IPS-11a (cell line): ENCODE measurements around the gene APBB2.
"Not testable (repeated sequence)": the region's sequence is repeated elsewhere in the genome, so short reads cannot be mapped to it uniquely, and the experiment has no call there.

Experiments
- H3K4me3 ChIP-seq: one replicate; pipeline ENCODE4 v1.5.1; 2013; ENCODE audit warnings: low read depth, low read length, control low read depth

The APBB2 gene

GRCh38 chr4:41160012-41160789 is 54.1 kb downstream of the APBB2 start:
- H3K4me3 ChIP-seq = no peak overlapping the region

GRCh38 chr4:41158756-41159155 is 55.6 kb downstream of the APBB2 start:
- no peak overlapping the region for H3K4me3 ChIP-seq

- H3K4me3 ChIP-seq = no peak overlapping the region
Observed at GRCh38 chr4:41158274-41158673, 56.1 kb downstream of the APBB2 start.

- H3K4me3 ChIP-seq = no peak overlapping the region
Observed at GRCh38 chr4:41157009-41157408, 57.3 kb downstream of the APBB2 start.

GRCh38 chr4:41156574-41156973 is 57.8 kb downstream of the APBB2 start:
- no peak overlapping the region for H3K4me3 ChIP-seq

GRCh38 chr4:41155194-41155830 is 59.0 kb downstream of the APBB2 start:
- no peak overlapping the region for H3K4me3 ChIP-seq

GRCh38 chr4:41154814-41155177 is 59.5 kb downstream of the APBB2 start:
- no peak overlapping the region for H3K4me3 ChIP-seq

GRCh38 chr4:41154010-41154813 is 60.1 kb downstream of the APBB2 start:
- H3K4me3 ChIP-seq = no peak overlapping the region

- H3K4me3 ChIP-seq = no peak overlapping the region
Observed at GRCh38 chr4:41150401-41150800, 63.9 kb downstream of the APBB2 start.

- not testable (repeated sequence) for H3K4me3 ChIP-seq
Observed at GRCh38 chr4:41149568-41149967, 64.8 kb downstream of the APBB2 start.

- H3K4me3 ChIP-seq = no peak overlapping the region
Observed at GRCh38 chr4:41148931-41149330, 65.4 kb downstream of the APBB2 start.

GRCh38 chr4:41148292-41148691 is 66.0 kb downstream of the APBB2 start:
- no peak overlapping the region for H3K4me3 ChIP-seq

- not testable (repeated sequence) for H3K4me3 ChIP-seq
Observed at GRCh38 chr4:41147570-41147969, 66.8 kb downstream of the APBB2 start.

GRCh38 chr4:41146716-41147506 is 67.4 kb downstream of the APBB2 start:
- H3K4me3 ChIP-seq = no peak overlapping the region

GRCh38 chr4:41146196-41146595 is 68.1 kb downstream of the APBB2 start:
- H3K4me3 ChIP-seq = no peak overlapping the region

- H3K4me3 ChIP-seq = no peak overlapping the region
Observed at GRCh38 chr4:41145571-41146078, 68.7 kb downstream of the APBB2 start.

- no peak overlapping the region for H3K4me3 ChIP-seq
Observed at GRCh38 chr4:41144812-41145211, 69.5 kb downstream of the APBB2 start.

GRCh38 chr4:41144040-41144379 is 70.3 kb downstream of the APBB2 start:
- no peak overlapping the region for H3K4me3 ChIP-seq

- no peak overlapping the region for H3K4me3 ChIP-seq
Observed at GRCh38 chr4:41143311-41144039, 70.9 kb downstream of the APBB2 start.
